HepG2 (cell line): ENCODE results near the gene SPACDR. TPM values are rescaled to one million over a fixed set of nuclear protein-coding genes. Genes with fewer than 3 reads are reported as not detected.
A peak's percentile ranks its signal among the peaks of the same experiment; 100 is the strongest.

Experiments
- IKZF1 ChIP-seq: fragments of 450-650 bp; IDR thresholded peaks from 2 replicates; pipeline ENCODE4 v1.7.1; 2016
- JUND ChIP-seq: sonication (generic); formaldehyde crosslinking; IDR thresholded peaks from 2 replicates; pipeline ENCODE4 v1.8.0; 2022; ENCODE audit warnings: mild to moderate bottlenecking, missing genetic modification reagents
- KLF13 ChIP-seq: sonication (generic); formaldehyde crosslinking; IDR thresholded peaks from 2 replicates; pipeline ENCODE4 v1.4.0; 2020; ENCODE audit warnings: mild to moderate bottlenecking, missing genetic modification reagents
- MYC ChIP-seq: sonication (generic); formaldehyde crosslinking; IDR thresholded peaks from 2 replicates; pipeline ENCODE4 v1.9.0; 2021; ENCODE audit warnings: missing genetic modification reagents, borderline replicate concordance
- NFRKB ChIP-seq: fragments of 450-650 bp; IDR thresholded peaks from 2 replicates; pipeline ENCODE4 v1.6.1; 2017
- RBM39 ChIP-seq: fragments of 200-400 bp; formaldehyde crosslinking; IDR thresholded peaks from one replicate; pipeline ENCODE4 v1.6.1; 2018; ENCODE audit warnings: antibody characterized with exemption, mild to moderate bottlenecking, low read depth, low read length; ENCODE audit not compliant: poor library complexity, severe bottlenecking
- REPIN1 ChIP-seq: sonication (generic); formaldehyde crosslinking; IDR thresholded peaks from 2 replicates; pipeline ENCODE4 v1.8.0; 2022; ENCODE audit warnings: missing genetic modification reagents, low read depth, mild to moderate bottlenecking, borderline replicate concordance
- SP2 ChIP-seq: sonication (generic); formaldehyde crosslinking; IDR thresholded peaks from 2 replicates; pipeline ENCODE4 v1.5.1; 2020; ENCODE audit warnings: mild to moderate bottlenecking, missing genetic modification reagents
- ZFP1 ChIP-seq: IDR thresholded peaks from 2 replicates; pipeline ENCODE4 v1.6.1; 2016
- ZFX ChIP-seq: sonication (generic); formaldehyde crosslinking; IDR thresholded peaks from 2 replicates; pipeline ENCODE4 v1.4.0; 2020; ENCODE audit warnings: mild to moderate bottlenecking, low read depth, missing genetic modification reagents, moderate library complexity
- ZIK1 ChIP-seq: sonication (generic); formaldehyde crosslinking; IDR thresholded peaks from 2 replicates; pipeline ENCODE4 v1.5.0; 2020; ENCODE audit warnings: mild to moderate bottlenecking, low read depth, missing genetic modification reagents, borderline replicate concordance
- ZNF121 ChIP-seq: sonication (generic); formaldehyde crosslinking; IDR thresholded peaks from 2 replicates; pipeline ENCODE4 v1.5.0; 2020; ENCODE audit warnings: mild to moderate bottlenecking, missing genetic modification reagents
- ZNF34 ChIP-seq: sonication (generic); formaldehyde crosslinking; IDR thresholded peaks from 2 replicates; pipeline ENCODE4 v1.4.0; 2020; ENCODE audit warnings: mild to moderate bottlenecking, missing genetic modification reagents, borderline replicate concordance
- ZNF670 ChIP-seq: sonication (generic); formaldehyde crosslinking; IDR thresholded peaks from 2 replicates; pipeline ENCODE4 v1.8.0; 2022; ENCODE audit warnings: mild to moderate bottlenecking, missing genetic modification reagents, borderline replicate concordance
- ZNF773 ChIP-seq: sonication (generic); formaldehyde crosslinking; IDR thresholded peaks from 2 replicates; pipeline ENCODE4 v1.4.0; 2020; ENCODE audit warnings: missing genetic modification reagents, borderline replicate concordance
- ZNF790 ChIP-seq: sonication (generic); formaldehyde crosslinking; IDR thresholded peaks from 2 replicates; pipeline ENCODE4 v1.8.0; 2022; ENCODE audit warnings: missing genetic modification reagents, mild to moderate bottlenecking, borderline replicate concordance
- polyA plus RNA-seq, 8 experiments: library from polyadenylated mRNA; depleted of rRNA in 3 of 8; stranded (reverse) in 7 of 8; unstranded in 1 of 8; fragments of >200 nt; fragmentation: Illumina TruSeq in 4 of 8; extraction: Trizol in 4 of 8; gene quantifications; 2 replicates each; pipeline versions ENCODE4 v1.2.1 to v1.2.3, GENCODE V29; 2011 to 2016; ENCODE audit warnings: low read depth in 4 of 8, missing spikeins in 1 of 8, mixed read lengths in 1 of 8; ENCODE audit not compliant: insufficient read depth in 1 of 8
- total RNA-seq, 5 experiments: library from RNA; depleted of rRNA; stranded (reverse); fragments of >200 nt; fragmentation: Illumina TruSeq; extraction: Trizol; gene quantifications; 2 replicates each; pipeline ENCODE4 v1.2.3, GENCODE V29; 2016; ENCODE audit warnings: low read depth in 1 of 5
- TF ChIP-seq, protein P1 (sequence below): sonication (generic); formaldehyde crosslinking; IDR thresholded peaks from 2 replicates; pipeline ENCODE4 v1.9.0; 2021; ENCODE audit warnings: missing genetic modification reagents, borderline replicate concordance
- TF ChIP-seq, protein P2 (sequence below): sonication (generic); formaldehyde crosslinking; IDR thresholded peaks from 2 replicates; pipeline ENCODE4 v1.4.0; 2020; ENCODE audit warnings: missing genetic modification reagents
- TF ChIP-seq, protein P3 (sequence below): sonication (generic); formaldehyde crosslinking; IDR thresholded peaks from 2 replicates; pipeline ENCODE4 v1.4.0; 2020; ENCODE audit warnings: missing genetic modification reagents
- TF ChIP-seq, protein P4 (sequence below): sonication (generic); formaldehyde crosslinking; IDR thresholded peaks from 2 replicates; pipeline ENCODE4 v1.5.0; 2020; ENCODE audit warnings: mild to moderate bottlenecking, missing genetic modification reagents

The SPACDR gene
- total and polyA plus RNA-seq, 2 of the 13 experiments (the other 11 are each of a cell fraction or from before 2014, with no cell fraction given), result 0.41 TPM; not detected in 1

DNA sequence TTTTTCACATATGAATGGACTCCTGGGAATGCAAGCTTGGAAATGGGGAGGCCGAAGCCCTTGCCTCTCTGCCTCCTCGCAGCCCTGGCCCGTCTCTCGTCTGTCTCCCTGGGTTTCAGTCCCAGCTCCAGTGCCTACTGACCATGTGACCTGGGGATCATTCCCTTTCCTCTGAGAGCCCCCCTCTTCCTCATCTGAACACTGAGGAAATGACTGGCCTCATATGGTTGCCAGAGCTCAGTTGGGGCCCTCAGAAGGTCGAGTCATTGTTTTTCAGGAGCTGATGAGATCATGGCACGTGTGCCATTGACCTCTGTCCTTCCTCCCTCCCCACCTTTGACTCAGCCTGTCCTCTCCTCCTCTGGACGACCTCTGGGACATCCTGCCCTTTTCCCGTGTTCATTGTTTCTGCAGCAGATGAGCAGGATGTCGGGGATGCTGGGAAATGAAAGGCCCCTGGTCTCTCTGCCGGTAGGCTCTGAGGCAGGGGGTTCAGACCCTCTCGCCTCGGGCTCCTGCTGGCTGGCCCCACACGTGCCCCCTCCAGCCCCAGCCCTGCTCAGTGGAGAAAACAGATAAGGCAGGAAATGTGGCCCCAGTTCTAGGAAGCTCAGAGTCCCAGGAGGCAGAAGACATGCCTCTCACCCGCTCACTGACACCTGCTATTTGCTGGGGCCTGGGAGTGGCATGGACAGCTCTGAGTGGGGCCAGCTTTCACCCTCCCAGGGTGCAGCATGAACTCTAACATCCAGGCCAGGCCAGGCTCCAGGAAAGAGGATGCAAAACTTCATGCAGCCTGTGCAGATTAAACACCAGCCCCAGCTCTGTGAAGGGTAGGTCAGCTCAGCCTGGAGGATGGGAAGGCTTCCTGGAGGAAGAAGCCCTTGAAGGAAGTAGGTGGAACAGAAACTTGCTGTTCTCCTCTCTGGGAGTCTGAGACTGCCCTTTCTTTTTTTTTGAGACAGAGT is 19.5 kb downstream of the SPACDR start (continued):
- TF ChIP-seq REPIN1 (CRISPR knock-in tag), result peak; percentile 82
- TF ChIP-seq, protein P1, sequence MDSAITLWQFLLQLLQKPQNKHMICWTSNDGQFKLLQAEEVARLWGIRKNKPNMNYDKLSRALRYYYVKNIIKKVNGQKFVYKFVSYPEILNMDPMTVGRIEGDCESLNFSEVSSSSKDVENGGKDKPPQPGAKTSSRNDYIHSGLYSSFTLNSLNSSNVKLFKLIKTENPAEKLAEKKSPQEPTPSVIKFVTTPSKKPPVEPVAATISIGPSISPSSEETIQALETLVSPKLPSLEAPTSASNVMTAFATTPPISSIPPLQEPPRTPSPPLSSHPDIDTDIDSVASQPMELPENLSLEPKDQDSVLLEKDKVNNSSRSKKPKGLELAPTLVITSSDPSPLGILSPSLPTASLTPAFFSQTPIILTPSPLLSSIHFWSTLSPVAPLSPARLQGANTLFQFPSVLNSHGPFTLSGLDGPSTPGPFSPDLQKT (CRISPR knock-in tag), result no peak
- TF ChIP-seq, protein P2, sequence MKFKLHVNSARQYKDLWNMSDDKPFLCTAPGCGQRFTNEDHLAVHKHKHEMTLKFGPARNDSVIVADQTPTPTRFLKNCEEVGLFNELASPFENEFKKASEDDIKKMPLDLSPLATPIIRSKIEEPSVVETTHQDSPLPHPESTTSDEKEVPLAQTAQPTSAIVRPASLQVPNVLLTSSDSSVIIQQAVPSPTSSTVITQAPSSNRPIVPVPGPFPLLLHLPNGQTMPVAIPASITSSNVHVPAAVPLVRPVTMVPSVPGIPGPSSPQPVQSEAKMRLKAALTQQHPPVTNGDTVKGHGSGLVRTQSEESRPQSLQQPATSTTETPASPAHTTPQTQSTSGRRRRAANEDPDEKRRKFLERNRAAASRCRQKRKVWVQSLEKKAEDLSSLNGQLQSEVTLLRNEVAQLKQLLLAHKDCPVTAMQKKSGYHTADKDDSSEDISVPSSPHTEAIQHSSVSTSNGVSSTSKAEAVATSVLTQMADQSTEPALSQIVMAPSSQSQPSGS, result peak; percentile 98
- 0 out of 2 replicates have a peak, but pooled peaks have one; percentile 33 for TF ChIP-seq ZNF670
- TF ChIP-seq, protein P3, sequence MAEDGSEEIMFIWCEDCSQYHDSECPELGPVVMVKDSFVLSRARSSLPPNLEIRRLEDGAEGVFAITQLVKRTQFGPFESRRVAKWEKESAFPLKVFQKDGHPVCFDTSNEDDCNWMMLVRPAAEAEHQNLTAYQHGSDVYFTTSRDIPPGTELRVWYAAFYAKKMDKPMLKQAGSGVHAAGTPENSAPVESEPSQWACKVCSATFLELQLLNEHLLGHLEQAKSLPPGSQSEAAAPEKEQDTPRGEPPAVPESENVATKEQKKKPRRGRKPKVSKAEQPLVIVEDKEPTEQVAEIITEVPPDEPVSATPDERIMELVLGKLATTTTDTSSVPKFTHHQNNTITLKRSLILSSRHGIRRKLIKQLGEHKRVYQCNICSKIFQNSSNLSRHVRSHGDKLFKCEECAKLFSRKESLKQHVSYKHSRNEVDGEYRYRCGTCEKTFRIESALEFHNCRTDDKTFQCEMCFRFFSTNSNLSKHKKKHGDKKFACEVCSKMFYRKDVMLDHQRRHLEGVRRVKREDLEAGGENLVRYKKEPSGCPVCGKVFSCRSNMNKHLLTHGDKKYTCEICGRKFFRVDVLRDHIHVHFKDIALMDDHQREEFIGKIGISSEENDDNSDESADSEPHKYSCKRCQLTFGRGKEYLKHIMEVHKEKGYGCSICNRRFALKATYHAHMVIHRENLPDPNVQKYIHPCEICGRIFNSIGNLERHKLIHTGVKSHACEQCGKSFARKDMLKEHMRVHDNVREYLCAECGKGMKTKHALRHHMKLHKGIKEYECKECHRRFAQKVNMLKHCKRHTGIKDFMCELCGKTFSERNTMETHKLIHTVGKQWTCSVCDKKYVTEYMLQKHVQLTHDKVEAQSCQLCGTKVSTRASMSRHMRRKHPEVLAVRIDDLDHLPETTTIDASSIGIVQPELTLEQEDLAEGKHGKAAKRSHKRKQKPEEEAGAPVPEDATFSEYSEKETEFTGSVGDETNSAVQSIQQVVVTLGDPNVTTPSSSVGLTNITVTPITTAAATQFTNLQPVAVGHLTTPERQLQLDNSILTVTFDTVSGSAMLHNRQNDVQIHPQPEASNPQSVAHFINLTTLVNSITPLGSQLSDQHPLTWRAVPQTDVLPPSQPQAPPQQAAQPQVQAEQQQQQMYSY (CRISPR knock-in tag), result no peak
- TF ChIP-seq ZFP1 (CRISPR knock-in tag), result no peak
- peak; percentile 91 for TF ChIP-seq MYC
- TF ChIP-seq ZNF34, result no peak
- no peak for TF ChIP-seq SP2 (CRISPR knock-in tag)
- no peak for TF ChIP-seq NFRKB
- no peak for TF ChIP-seq IKZF1
- peak; percentile 91 for TF ChIP-seq ZNF121 (CRISPR knock-in tag)
- no peak for TF ChIP-seq RBM39
- TF ChIP-seq, protein P4, sequence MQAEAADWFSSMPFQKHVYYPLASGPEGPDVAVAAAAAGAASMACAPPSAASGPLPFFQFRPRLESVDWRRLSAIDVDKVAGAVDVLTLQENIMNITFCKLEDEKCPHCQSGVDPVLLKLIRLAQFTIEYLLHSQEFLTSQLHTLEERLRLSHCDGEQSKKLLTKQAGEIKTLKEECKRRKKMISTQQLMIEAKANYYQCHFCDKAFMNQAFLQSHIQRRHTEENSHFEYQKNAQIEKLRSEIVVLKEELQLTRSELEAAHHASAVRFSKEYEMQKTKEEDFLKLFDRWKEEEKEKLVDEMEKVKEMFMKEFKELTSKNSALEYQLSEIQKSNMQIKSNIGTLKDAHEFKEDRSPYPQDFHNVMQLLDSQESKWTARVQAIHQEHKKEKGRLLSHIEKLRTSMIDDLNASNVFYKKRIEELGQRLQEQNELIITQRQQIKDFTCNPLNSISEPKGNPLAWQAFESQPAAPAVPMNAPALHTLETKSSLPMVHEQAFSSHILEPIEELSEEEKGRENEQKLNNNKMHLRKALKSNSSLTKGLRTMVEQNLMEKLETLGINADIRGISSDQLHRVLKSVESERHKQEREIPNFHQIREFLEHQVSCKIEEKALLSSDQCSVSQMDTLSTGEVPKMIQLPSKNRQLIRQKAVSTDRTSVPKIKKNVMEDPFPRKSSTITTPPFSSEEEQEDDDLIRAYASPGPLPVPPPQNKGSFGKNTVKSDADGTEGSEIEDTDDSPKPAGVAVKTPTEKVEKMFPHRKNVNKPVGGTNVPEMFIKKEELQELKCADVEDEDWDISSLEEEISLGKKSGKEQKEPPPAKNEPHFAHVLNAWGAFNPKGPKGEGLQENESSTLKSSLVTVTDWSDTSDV (CRISPR knock-in tag), result 0 out of 2 replicates have a peak, but pooled peaks have one; percentile 32
- TF ChIP-seq ZNF790 (CRISPR knock-in tag), result no peak; the same call in 1 of the 2 replicates
- TF ChIP-seq KLF13, result no peak
- TF ChIP-seq ZIK1 (CRISPR knock-in tag), result 0 out of 2 replicates have a peak, but pooled peaks have one; percentile 54
- peak; percentile 97 for TF ChIP-seq JUND
- TF ChIP-seq ZNF773 (CRISPR knock-in tag), result no peak; the same call in 1 of the 2 replicates
- TF ChIP-seq ZFX (CRISPR knock-in tag), result peak; percentile 89
